Measurements from ENCODE around the gene RAB6B.

Gene RAB6B

GRCh38 chr3:133804896-133805295 lies 90.8 kb downstream of the RAB6B start (continued):
- TF ChIP-seq PRDM6 (tag by site-specific recombination; IDR thresholded peaks at IDR 0.05) (no peak), ZNF239 (tag by site-specific recombination; IDR thresholded peaks at IDR 0.05) (no peak)

GRCh38 chr3:133803469-133803868 lies 92.2 kb downstream of the RAB6B start:
- ChIA-PET CTCF (no interaction called here), POLR2A (no interaction called here)
- no peak for TF ChIP-seq YY2 (tag by site-specific recombination; IDR thresholded peaks at IDR 0.05)
- TF ChIP-seq ZNF10 (tag by site-specific recombination; IDR thresholded peaks at IDR 0.05): no peak
- no peak for TF ChIP-seq ZNF624 (tag by site-specific recombination; IDR thresholded peaks at IDR 0.05)
- TF ChIP-seq KLF7 (tag by site-specific recombination; IDR thresholded peaks at IDR 0.05; ENCODE audit: borderline replicate concordance): no peak
- TF ChIP-seq MEIS1 (CRISPR knock-in tag; IDR thresholded peaks at IDR 0.05; ENCODE audit: borderline replicate concordance): no peak
- no peak for TF ChIP-seq PATZ1 (tag by site-specific recombination; IDR thresholded peaks at IDR 0.05)
- no peak for TF ChIP-seq ZNF433 (tag by site-specific recombination; IDR thresholded peaks at IDR 0.05; ENCODE audit: low read depth)
- no peak for TF ChIP-seq ZNF18 (tag by site-specific recombination; IDR thresholded peaks at IDR 0.05)
- TF ChIP-seq ZNF311 (tag by site-specific recombination; IDR thresholded peaks at IDR 0.05; ENCODE audit: borderline replicate concordance): no peak
- TF ChIP-seq ZBTB49 (tag by site-specific recombination; IDR thresholded peaks at IDR 0.05; ENCODE audit: low read depth): no peak
- no peak for TF ChIP-seq ZNF121 (tag by site-specific recombination; IDR thresholded peaks at IDR 0.05)

GRCh38 chr3:133799794-133800585 lies 95.7 kb downstream of the RAB6B start:
- Histone ChIP-seq H3K9me3 (ENCODE audit: control insufficient read depth, insufficient read depth, low read depth, low read length) (no peaks in the 10 kb centered on the region), H3K4me1 (ENCODE audit: control insufficient read depth, insufficient read depth, low read length) (no peaks in the 10 kb centered on the region), H3K4me3 (ENCODE audit: low read depth, low read length) (no peak overlapping the region), H3K27ac (ENCODE audit: extremely low read depth, low read depth, low read length) (no peak overlapping the region), H3K36me3 (ENCODE audit: control insufficient read depth in 2 of 2, insufficient read depth in 1 of 2, low read length in 2 of 2) (no peaks in the 10 kb centered on the region)
- ChIA-PET POLR2A (no interaction called here), CTCF (no interaction called here)
- TF ChIP-seq GFI1B (tag by site-specific recombination; IDR thresholded peaks at IDR 0.05) (no peak), ZNF335 (tag by site-specific recombination; conservative IDR thresholded peaks at IDR 0.05) (peak; percentile 43; the same call in 1 of the 2 replicates), ZNF600 (tag by site-specific recombination; IDR thresholded peaks at IDR 0.05) (peak; percentile 70)

More at GRCh38 chr3:133803469-133803868, 92.2 kb downstream of the RAB6B start:
- Histone ChIP-seq H3K4me3 (ENCODE audit: low read depth, low read length) (no peak overlapping the region), H3K4me1 (ENCODE audit: control insufficient read depth, insufficient read depth, low read length) (no peaks in the 10 kb centered on the region), H3K36me3 (ENCODE audit: control insufficient read depth in 2 of 2, insufficient read depth in 1 of 2, low read length in 2 of 2) (peaks cover 10 to 12% of the 10 kb centered on the region in 2 experiments), H3K9me3 (ENCODE audit: control insufficient read depth, insufficient read depth, low read depth, low read length) (no peaks in the 10 kb centered on the region), H3K27ac (ENCODE audit: extremely low read depth, low read depth, low read length) (no peak overlapping the region)

All from HEK293 (cell line).